8988T (cell line): ENCODE results near the gene MRPL33.

ENCODE experiments used
- DNase-seq: peaks from one replicate; pipeline ENCODE4 v3.0.0; 2011

Gene MRPL33

DNA sequence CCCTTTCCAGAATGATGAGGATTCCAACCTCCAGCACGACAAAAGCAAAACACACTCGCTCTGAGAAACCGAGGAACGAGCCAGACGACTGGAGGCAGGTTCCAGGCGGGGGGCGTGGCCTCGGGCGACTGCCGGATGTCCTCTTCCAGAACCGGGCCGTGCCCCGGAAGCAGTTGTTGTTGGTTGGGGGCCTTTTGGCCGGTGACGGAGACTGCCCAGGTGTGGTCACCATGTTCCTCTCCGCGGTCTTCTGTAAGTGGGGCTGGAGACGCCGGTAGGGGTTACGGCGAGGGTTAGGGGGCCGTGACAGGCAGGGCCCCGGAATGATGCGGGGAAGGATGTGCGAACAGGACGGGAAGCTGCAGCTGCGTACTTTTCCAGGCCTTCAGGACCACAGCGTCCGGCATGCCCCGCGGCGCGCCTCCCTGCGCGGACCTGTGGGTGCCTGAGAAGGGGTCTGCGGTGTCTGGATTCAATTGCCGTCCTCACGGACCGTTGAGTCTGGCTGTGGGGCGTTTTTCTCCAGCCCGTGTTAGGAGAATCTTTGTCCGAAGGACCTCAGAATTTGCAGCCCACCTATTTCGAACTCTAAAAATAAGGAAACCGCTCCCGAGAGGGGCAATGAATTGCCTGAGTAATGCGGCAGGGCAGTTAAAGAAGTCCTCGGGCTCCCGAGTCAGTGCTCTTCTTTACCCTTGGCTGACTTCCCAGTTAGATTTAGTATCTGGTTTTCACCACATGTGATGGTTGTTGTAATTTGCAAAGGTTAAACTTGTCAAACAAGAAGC, at the start of gene MRPL33:
Gene MRPL33 (plus strand): TSS at position 172 of the 788 bp plus-strand sequence. CDS start 59 bp downstream, at position 231.
- peak; percentile 88 for DNase-seq

DNA sequence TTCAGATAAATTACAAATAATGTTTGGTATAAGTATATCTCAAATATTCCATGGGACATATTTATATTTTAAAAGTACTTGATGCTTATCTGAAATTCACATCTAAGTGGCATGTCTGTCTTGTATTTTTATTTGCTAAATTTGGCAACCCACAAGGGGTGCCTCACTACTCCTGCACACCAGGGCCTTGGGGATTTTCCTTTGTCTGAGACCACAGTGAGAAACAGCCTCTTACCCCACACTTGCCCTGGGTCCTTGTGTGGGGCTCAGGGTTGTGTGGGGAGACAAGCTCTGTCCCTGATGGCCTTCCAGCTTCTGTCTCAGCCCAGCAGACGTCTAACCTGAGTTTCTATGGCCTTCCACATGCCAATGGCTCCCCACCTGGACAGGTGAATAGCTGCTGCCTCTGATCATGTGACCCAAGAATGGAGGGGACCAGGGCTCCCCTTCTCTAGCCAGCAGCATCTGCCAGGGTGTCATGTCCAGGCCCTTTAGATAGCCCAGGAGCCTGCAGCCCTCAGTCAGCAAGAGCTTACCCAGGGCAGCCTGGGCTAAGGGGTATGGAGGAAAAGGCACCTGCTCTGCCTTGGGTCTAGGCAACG, 49.5 kb upstream of the MRPL33 start:
- no peak for DNase-seq

DNA sequence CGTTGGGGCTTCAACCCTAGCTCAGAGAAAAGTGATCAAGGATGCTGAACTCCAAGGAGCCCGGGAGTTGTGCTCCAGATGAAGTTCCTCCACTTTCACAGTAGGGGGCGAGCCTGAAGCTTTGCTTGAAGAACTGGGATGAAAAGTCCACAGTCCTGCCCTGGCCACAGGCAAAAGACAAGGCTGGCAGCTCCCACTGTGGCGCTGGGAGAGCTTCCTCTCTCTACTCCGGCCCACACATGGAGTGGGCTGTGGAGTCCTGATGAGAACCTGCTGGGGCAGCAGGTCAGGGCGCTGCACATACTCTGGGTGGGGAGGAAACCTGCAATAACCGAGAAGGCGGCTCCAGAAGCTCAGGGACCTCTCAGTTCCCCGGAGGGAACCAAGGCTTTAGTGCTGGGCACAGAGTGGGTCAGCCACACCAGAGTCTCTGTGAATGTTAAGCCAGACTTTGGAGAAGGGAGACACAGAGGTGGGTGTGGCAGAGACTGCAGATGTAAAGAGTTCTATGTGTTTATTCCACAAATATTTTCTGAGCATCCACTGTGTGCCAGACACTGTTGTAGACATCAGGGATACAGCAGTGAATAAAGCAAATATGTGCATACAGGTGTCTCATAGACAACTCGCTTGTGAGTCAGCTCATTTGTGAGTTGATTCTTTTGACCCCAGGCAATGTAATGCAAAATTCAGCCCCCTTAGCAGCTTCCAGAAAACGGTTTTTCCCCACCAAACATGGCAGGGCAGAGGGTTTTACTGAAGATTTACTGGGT, 48.0 kb upstream of the MRPL33 start:
- peak; percentile 56 for DNase-seq

DNA sequence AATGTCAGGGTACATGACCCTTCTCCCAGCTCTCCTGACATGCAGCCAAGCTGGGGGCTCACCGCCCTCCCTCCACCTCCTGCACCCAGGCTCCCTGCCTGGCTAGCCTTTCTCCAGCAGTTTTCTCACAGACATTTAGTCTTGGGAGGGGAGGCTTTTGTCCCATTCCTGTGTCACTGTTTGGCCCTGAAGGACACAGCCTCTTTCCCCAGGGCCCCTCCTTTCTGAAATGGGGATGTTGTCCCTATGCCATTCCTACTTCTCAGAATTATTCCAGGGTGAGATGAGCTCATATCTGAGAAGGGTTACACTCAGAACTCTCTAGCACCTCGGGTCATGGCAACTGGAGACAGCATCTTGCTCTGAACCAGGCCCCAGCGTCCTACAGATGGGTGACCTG, 47.3 kb upstream of the MRPL33 start:
- DNase-seq = no peak

DNA sequence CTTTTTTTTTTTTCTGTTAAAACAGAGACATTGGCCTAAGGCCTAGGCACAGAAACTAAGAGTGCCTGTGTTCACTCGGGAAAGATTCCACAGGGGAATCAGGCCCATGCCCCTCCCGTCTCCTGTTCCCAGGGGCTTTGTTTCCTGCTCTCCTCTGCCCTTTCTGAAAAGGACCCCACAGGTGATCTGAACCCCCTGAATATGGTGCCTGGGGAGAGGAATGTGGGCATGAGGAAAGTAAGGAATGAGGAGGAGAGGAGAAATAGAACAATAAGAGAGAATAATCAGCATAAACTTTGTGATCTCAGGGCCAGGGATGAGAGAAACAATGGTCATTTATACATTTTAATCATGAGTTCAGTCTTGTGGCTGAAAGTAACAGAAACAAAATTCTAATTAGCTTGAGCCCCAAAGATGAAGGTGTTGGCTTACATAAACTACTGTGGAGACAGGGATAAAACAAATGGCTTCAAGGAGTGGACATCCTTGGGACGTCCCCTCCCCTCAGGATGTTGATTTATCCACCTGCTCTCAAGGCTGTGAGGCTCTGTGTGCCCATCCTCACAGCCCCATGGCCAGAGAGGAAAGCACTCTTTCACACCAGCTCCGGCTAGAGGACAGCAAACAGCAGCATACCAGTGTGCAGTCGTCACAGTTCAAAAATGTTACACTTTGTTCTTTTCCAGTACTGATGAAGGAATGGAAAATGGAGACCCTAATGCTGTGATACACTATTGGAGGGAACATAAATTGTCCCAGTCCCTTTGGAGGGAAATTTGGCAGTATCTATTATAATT, 46.4 kb upstream of the MRPL33 start:
- no peak for DNase-seq

DNA sequence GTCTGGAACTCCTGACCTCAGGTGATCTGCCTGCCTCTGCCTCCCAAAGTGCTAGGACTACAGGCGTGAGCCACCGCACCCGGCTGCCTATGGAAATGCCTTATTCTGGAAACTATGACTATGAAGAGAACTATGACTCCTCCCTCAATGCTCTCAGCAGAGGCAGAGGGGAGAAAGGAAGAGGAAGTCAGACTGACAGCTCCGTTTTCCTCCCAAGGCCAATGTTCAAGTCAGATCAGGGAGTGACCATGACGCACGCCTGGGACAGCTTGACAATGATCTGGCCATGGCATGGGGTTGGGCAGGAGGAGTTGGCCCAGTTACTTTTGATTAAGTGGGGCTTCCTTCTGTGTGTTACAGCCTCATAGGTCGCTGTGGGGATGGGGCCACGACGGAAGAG, 44.3 kb upstream of the MRPL33 start:
- DNase-seq = no peak

DNA sequence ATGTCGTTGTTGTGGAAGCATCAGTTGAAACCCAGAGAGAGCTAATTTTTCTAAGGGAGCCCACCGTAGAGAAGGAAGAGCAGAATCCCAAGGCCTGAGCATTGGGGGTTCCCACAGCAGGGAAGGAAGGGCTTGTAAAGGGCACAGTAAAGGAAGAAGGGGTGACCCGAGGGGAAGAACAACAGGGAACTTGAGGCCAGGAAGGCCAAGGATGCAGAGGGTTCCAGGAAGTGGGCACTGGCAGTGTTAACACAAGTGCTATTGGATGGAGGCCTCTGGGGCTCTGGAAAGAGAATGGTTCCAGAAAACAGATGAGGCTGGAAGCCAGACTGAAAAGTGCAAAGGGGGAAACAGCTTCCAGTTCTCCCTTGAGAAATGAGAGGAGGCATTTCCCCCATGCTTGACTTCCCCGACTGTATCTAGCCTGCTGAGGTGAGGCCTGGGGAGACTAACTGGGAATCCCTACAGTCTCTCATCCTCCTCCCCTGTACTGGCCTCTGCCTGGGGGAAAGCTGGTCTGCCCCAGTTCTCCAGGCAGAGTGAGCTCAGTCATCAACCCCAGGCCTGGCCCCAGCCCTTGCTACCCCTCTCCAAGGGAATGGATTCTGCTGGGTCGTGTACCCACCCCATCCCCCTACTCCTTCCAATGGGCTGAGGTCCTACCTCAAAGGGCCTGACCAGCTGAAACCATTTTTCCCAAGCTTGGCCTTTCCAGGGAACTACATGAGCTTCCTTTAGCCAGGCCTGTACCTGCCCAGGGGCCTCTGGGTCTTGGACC, 43.2 kb upstream of the MRPL33 start:
- no peak for DNase-seq

DNA sequence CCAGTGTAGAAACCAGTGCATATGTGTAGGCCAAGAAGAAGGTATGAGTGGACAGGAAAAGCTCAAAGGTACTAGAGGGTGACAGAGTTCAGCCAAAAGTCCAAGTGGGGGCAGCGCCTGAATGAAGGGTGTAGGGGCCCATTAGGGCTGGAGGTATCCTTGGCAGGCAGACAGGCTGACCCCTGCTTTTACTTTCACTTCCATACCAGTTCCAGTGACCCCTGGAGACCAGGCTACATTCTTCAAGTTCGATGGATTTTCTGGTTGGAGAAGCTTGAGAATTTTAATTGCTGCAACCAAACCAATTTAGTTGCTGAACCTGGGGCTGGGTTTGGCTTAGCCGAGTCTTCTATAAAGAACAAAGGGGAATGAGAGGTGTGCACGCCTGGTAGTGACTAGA, 42.3 kb upstream of the MRPL33 start:
- DNase-seq = no peak

DNA sequence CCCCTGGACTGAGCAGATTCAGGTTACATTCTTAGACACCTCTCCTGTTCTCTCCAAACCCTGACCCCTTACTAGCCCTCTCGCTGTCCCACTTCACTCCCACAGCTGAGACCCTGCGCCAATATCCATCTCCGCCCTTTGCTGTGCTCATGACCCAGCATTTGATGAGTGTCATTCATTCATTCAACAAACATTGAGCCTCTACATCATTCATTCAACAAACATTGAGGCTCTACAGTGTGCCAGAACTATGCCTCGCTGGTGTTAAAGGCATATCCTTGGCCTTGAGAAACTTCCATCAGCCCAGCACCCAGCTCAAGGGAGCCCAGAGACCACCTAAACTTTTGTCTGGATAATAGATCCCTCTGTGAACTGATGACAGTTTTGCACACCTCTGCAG, 41.9 kb upstream of the MRPL33 start:
- DNase-seq = no peak

DNA sequence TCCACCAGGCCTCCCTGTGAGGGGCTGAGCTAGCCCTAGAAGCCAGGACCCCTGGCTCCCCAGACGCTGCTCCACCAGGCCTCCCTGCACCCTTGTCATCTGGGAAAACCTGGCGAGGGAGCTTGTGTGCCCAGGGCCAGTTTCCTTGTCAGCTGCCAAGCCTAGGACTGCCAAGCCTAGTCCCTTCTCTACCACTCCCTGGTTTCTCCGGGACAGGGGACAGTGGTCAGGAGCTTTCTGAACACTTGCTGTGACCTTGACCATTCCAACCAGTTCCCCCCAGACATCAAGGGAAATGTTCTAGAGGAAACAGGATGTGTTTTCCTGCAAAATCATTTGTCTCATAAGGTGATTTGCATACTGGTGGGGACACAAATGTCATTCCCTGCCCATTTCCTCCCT, 41.3 kb upstream of the MRPL33 start:
- no peak for DNase-seq

DNA sequence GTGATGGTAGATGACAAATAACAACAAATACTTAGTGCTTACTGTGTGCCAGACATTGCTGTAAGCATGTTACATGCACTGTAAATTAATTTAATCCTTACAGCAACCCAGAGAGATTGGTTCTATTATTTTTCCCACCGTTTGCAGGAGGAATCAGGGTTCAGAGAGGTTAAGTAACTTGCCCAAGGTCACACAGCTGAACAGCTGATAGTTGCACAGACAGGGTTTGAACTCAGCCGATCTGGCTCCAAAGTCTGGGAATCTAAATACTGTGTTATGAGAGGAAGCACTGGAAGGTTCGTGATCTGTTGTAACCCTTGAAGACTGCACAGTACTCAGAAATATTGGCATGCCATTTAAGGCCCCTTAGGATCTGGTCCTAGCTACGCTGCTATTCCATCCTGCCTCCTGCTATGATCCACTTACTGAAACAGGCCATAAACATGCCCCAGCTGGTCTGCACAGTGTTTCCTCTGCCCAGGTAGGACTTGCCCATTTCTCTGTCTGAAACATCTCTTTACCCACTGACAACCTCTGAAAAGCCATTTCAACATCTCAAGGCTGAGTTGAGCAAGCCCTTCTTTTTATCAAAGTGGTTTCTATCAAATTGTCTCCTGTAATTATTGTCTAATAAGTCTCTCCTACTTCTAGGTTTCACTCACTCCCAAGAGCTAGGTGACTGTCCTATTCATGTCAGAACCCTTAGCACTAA, 40.4 kb upstream of the MRPL33 start:
- no peak for DNase-seq

DNA sequence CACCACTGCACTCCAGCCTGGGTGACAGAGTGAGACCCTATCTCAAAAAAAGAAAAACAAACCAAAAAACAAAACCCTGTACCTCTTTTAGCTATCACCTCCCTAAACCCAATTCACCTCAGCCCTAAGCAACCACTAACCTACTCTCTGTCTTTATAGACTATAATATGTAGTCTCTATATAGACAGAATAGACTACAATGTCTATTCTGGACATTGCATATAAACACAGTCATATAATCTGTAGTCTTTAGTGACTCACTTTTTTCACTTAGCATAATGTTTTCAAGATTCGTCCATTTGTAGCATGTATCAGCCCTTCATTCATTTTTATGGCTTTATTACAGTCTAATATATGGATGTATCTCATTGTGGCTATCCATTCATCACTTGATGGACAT, 37.2 kb upstream of the MRPL33 start:
- DNase-seq = no peak

DNA sequence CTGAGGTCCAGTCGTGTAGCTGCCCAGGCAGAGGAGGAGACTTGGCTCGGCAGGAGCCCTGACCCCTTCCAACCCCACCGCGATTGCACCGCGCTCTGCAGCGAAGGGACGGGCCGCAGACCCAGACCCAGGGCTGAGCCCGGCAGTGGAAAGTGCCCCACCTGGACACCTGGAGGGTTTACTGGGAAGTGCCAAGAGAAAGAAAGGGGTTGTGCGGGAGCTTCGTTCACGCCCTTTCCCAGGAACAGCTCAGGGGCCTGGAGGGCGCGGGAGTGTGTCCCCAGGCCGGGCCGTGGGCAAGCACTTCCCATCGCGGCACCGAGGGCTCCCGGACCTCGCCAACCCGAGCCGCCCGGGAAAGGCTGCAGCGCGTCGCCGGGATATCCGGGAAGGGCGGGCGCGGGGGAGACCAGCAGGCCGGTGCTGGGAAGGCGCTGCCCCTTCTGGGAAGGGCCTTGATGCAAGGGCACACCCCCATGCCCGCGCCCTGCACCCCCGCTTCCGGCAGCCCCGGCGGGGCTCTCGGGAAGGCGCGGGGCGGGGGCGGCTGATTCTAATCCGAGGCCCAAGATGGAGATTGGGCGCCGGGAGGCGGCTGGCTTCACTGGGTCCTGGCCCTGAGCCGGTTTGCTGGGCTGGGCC, 36.1 kb upstream of the MRPL33 start:
- DNase-seq = no peak

DNA sequence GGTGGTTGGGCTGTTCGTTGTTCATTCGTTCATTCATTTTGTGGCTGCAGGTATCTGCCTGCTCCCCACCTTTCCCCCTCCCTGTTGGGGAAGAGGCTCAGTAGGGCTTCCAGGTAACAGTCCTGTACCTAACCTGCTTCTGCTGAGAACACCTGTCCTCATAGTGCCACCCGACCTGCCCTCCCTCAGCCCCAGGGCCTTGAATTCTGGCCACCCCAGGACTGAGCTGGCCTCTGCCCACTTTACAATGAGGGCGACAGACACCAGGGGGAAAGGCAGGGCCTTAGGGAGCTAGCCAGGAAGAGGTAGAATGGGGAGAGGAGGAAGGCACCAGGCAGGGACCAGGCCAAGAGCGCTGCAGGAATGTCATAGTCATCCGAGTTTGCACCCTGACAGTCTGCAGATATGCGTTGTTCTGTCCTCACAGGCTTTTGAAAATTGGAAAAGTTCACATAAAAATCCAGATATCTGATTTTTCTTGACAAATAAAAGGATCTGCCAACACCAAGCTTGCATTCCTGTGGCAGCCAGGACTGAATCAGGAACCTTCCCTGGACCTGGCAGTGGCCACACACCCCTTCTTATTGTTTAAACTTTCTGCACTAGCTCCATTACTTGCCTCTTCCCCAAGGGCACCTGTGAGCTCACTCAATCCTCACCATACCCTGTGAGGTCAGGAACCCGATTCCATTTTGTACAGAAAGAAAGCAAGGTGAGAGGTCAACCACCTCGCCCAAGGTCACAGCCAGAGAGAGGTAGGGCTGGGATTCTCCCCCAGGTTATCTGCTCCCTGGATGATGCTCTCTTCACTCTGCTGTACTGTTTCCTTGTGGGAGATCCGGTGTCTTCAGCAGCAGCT, 35.3 kb upstream of the MRPL33 start:
- no peak for DNase-seq

DNA sequence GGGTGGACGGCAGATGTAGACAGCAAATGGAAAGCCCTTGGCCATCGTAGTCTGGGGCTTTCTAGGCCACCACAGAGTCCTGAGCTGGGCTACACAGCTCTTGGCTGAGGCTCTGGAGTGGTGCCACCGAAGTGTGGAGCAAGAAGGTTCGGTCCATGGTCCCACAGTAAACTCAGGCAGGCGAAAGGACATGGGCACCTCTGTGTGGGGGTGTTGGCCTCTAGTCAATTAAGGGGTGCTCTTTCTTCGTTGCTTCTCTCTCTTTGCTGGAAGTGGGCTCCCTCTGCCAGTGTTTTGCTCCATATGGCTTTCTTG, 34.7 kb upstream of the MRPL33 start:
- DNase-seq = no peak

DNA sequence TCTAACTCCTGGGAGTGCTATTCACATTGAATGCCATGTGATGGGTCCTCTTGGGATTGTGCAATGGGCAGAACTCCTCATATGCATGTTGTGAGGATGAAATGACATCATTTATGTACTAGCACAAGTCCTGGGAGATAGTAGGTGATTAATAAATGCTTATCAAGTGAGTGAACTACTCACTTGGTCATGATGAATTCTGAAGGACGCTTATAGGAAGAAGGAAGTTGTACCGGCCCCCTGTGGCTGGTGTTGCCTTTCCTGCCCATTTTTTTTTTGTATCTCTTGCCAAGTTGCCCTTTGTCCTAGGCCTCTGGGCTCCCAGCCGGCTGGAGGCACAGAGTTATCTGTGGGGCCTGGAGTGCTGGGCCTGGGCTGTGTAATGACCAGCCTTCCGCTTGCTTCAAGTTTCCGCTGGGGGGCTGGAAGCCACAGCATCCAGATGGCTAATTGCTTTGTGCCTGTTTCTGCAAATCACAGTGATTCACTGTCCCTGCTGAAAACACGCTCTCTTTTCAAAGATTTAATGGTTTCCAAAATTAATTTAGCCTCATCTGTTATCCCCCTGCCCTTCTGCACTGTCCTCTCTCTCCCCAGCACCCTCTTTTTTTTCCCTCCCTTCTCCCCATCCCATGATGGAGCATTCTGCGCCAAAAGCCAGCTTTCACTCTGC, 33.7 kb upstream of the MRPL33 start:
- DNase-seq = no peak

DNA sequence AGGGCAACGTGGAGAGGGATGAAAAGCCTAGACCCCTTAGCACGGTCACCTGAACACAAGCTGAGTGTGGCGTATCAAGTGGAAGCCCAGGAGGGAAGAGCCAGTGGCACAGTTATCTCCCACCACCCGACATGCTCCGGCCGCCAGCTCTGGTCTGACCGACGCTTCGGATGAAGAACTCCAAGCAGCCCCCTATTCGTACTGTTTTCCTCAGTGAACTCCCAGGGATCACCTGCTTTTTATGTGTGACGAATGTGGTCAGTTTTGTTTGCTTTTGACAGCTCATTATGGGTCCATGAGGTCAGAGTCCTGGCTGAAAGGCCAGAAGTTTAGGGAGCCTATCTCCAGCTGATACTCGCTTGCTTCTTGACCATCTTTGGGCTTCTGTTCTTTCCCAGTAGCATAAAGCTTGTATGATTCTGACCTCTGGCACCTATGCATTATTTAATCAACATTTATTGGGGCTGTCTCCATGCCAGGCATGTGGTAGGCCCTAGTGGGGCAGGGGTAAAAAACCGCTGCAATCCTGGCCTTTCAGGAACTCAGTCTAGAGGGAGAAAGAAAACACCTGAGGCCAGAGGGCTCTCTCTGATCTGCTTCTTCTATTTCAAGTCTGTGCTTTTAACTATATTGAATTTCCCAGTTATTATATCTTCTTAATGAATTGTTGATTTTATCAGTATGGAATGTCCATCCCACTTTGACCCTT, 33.0 kb upstream of the MRPL33 start:
- no peak for DNase-seq

DNA sequence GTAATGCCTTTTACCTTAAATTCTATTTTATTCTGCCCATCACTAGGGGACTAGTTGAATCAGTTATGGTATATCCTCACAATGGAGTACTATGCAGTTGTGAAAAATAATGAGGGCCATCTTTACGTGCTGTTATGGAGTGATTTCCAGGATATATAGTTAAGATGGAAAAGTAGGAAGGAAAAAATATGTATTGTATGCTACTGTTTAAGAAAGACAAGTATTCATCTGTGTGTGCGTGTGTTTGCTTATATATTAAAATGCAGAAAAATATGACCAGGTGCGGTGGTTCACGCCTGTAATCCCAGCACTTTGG, 32.5 kb upstream of the MRPL33 start:
- no peak for DNase-seq

DNA sequence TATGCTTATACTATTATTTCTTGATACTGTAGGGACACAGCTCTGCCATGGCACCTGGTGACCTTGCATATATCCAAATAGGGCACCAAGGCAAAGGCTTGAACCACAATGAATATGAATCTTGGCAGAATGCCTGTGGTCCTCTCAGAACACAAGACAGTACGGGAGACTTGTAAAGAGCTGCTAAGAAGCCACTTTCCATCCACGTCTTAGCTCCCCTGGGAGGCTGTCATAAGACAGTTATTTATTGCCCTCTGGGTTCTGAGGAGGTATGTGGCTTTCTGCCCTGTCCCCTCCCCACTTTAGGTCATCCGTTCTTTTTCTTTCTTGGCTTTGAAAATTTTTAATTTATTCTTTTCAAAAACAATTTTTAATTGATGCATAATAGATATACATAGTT, 29.8 kb upstream of the MRPL33 start:
- DNase-seq = no peak
